Measurements from ENCODE around the gene MEPCE.

Gene MEPCE

DNA sequence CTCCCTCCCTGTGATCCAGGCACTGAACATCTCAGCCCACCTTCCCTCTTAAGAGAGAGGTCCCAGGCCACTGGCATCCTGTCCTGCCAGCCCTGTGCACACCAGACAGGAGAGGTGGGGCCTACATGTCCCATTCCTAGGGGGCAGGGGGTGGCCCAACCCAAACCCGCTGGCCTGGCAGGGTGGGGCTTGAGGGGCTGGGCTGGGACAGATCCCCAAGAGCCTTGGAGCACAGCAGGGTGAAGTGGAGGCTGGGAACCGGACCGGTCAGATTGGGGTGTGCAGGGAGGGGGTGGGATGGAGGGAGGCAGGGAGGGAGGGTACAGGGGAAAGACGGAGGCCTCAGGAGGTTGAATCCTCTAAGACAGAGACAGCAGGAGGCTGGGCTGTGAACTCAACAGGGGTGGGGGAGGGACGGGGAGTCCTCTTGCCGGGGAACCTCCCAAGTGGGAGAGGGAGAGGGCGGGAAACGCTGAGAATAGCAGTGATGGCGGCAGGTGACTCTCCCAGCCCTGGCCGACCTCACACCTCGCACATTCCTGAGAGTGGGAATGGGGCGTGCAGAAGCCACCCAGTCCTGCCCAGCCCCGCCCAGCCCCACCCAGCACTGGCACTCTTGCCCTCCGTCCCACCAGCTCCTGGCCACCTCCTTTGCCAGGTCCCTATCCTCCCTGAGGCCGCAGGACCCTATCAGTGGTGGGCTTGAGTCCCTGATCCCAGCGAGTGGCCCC, 42.7 kb downstream of the MEPCE start:
- H3K4me3 ChIP-seq (replicated peaks; ENCODE audit: low read depth, low read length) = no peak overlapping the region
- no peak for DNase-seq (ENCODE audit: extremely low read depth, low read depth)

DNA sequence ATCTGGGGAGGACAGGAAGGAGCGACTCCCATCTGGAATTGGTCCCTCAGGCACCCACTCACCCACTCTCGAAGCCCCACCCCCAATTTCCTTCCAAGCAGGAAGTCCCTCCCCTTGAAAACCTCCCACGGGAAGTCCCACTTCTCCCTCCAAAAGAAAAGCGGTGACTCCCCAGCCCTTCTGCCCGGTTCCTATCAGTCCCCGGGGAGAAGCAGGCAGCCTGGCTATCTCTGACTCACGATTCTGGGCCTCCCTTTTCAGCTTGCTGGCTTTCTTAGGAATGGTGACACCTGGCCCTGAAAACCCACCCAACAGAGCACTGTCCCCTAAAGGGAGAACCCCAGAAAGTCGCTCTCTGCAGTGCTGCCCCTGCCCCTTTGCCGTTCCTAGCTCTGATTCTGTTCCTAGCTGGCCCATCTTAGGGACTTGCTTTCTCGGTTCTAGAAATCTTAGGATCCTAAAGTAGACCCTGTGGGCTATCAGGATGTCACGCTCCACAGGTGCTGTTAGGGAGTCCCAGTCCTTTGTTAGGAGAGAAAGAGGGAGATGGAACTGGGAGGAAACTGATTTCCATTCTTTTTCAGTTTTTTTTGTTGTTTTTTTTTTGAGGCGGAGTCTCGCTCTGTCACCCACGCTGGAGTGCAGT, 43.3 kb downstream of the MEPCE start:
- TF ChIP-seq, protein P1, sequence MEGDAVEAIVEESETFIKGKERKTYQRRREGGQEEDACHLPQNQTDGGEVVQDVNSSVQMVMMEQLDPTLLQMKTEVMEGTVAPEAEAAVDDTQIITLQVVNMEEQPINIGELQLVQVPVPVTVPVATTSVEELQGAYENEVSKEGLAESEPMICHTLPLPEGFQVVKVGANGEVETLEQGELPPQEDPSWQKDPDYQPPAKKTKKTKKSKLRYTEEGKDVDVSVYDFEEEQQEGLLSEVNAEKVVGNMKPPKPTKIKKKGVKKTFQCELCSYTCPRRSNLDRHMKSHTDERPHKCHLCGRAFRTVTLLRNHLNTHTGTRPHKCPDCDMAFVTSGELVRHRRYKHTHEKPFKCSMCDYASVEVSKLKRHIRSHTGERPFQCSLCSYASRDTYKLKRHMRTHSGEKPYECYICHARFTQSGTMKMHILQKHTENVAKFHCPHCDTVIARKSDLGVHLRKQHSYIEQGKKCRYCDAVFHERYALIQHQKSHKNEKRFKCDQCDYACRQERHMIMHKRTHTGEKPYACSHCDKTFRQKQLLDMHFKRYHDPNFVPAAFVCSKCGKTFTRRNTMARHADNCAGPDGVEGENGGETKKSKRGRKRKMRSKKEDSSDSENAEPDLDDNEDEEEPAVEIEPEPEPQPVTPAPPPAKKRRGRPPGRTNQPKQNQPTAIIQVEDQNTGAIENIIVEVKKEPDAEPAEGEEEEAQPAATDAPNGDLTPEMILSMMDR (IDR thresholded peaks at IDR 0.05; ENCODE audit: low read depth, low read length, missing control alignments) = no peak
- H3K4me3 ChIP-seq (replicated peaks; ENCODE audit: low read depth, low read length) = no peak overlapping the region
- DNase-seq (ENCODE audit: extremely low read depth, low read depth) = no peak

More for the DNA sequence above, 42.7 kb downstream of the MEPCE start:
- TF ChIP-seq, protein P1 (IDR thresholded peaks at IDR 0.05; ENCODE audit: low read depth, low read length, missing control alignments) = no peak

GRCh38 chr7:100475549-100475948, 45.9 kb downstream of the MEPCE start:
- H3K4me3 ChIP-seq (replicated peaks; ENCODE audit: low read depth, low read length) = peak overlapping the region; percentile 84
- TF ChIP-seq, protein P1 (IDR thresholded peaks at IDR 0.05; ENCODE audit: low read depth, low read length, missing control alignments) = no peak
- DNase-seq (ENCODE audit: extremely low read depth, low read depth) = no peak

DNA sequence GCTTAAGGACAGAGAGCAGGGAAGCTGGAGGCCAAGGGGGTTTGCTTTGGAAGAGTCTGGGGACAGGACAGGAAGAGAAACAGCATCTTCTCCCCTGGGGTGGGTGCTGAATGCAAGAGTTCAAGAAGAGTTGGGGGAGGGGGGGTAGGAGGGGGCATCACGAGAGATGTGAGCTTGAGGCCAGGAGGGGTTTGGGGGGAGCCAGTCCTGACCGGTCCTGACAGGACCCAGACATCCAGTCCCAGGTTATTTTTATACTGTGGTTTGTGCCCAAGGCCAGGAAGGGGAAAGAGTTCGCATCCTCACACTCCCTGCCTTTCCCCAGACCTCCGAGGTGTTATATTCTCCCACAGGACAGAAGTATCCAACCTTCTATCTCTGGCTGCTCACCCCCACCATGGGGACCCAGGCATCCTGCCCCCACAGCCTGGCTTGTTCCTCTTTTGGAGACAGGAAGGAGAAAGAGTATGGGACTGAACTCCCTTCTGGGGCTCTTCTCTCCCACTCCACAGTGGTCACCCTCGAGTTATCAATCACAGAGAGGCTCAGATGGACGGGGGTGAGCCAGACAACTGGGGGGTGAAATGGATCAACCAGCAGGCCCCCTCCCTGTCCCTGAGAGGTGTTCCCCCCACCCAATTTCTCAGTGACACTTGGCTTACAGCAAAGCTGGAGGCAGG, 46.6 kb downstream of the MEPCE start:
- TF ChIP-seq, protein P1 (IDR thresholded peaks at IDR 0.05; ENCODE audit: low read depth, low read length, missing control alignments) = no peak
- no peak for DNase-seq (ENCODE audit: extremely low read depth, low read depth)
- peak overlapping the region; percentile 84 for H3K4me3 ChIP-seq (replicated peaks; ENCODE audit: low read depth, low read length)

DNA sequence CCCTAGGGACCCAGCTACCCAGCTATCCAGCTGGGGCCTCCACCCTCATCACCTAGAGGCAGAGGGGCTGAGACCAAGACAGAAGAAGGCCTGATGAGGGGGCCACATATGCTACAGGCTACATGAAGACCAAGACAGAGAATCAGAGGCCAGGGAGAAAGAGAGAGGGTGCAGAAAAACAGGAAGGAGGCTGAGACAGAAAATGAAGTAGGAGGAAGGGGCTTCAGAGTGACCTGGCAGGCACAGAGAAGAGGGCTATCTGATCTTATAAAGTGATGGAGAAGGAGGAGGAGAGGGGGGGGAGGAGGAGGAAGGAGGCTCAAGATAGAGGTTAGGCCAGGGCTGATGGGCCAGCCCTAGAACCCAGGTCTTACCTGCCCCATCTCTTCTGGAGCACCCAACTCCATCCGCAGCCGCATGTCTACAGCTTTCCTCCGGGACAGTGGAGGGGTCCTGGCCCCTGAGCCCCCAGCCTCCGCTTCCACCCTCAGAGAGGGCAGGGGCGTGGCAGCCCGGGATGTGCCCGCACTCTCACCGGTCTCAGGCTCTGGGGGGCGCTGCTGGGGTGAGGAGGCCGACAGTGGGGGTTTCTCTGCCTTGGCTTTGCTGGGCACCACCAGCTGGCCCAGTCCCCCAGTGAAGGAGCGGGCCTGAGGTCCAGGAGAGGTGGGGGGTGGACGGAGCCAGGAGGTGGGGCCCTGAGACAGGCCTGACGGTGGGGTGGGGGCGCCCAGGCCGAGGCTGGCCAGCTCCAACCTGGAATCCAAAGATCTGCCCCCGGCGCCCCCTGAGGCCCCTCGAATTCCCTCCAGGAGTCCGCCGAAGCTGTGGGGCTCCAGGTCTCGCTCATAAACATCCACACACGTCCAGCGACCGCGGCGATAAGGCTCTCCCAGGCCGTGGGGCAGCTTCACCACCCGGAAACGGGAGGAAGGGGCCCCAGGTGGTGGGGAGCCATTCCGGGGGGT, 47.6 kb downstream of the MEPCE start:
- peak overlapping the region; percentile 84 for H3K4me3 ChIP-seq (replicated peaks; ENCODE audit: low read depth, low read length)
- no peak for DNase-seq (ENCODE audit: extremely low read depth, low read depth)
- TF ChIP-seq, protein P1 (IDR thresholded peaks at IDR 0.05; ENCODE audit: low read depth, low read length, missing control alignments) = peak; percentile 44

GRCh38 chr7:100477871-100478267, 48.2 kb downstream of the MEPCE start:
- DNase-seq (ENCODE audit: extremely low read depth, low read depth) = no peak
- peak overlapping the region; percentile 84 for H3K4me3 ChIP-seq (replicated peaks; ENCODE audit: low read depth, low read length)
- TF ChIP-seq, protein P1 (IDR thresholded peaks at IDR 0.05; ENCODE audit: low read depth, low read length, missing control alignments) = no peak
